Adrenal gland (tissue), 19 donors: ENCODE measurements around the gene OR5T1. TPM values are rescaled to one million over a fixed set of nuclear protein-coding genes. Genes with fewer than 3 reads are reported as not detected.

Experiments
- DNase-seq, 7 donors: peaks; one replicate each; pipeline ENCODE4 v3.0.0-alpha.2; 2019 to 2020
- H3K27ac ChIP-seq, 5 donors: fragments of 200-600 bp; sonication (generic) in 4 of 5; 1 replicate in 3 of 5; 2 replicates in 2 of 5; pipeline versions ENCODE4 v1.5.1 to v1.8.0; 2016 to 2020; ENCODE audit warnings: mild to moderate bottlenecking in 1 of 5
- H3K27me3 ChIP-seq: fragments of 200-600 bp; 2 replicates; pipeline ENCODE4 v1.8.0; 2021
- H3K36me3 ChIP-seq, 2 donors: fragments of 200-600 bp; replicated peaks in 1 of 2; 1 replicate in 1 of 2; 2 replicates in 1 of 2; pipeline versions ENCODE4 v1.5.1 to v1.8.0; 2018 to 2022
- H3K4me1 ChIP-seq, 2 donors: fragments of 200-600 bp; replicated peaks in 1 of 2; 1 replicate in 1 of 2; 2 replicates in 1 of 2; pipeline versions ENCODE4 v1.5.1 to v1.8.0; 2018 to 2021
- H3K4me3 ChIP-seq, 4 donors: fragments of 200-600 bp; sonication (generic) in 3 of 4; one replicate each; pipeline ENCODE4 v1.5.1; 2016 to 2018
- H3K9me3 ChIP-seq, 3 donors: fragments of 200-600 bp; sonication (generic) in 1 of 3; replicated peaks in 1 of 3; 1 replicate in 2 of 3; 2 replicates in 1 of 3; pipeline versions ENCODE4 v1.5.1 to v1.8.0; 2016 to 2021
- CTCF ChIP-seq, 6 experiments: fragments of 450-650 bp in 4 of 6; fragments of 200-600 bp in 2 of 6; sonication (generic) in 1 of 6; IDR thresholded peaks; 1 replicate in 5 of 6; 2 replicates in 1 of 6; pipeline versions ENCODE4 v1.5.1 to v1.8.0; 2016 to 2021; ENCODE audit warnings: antibody characterized with exemption in 6 of 6, mild to moderate bottlenecking in 2 of 6, moderate library complexity in 1 of 6
- POLR2A ChIP-seq, 2 donors: fragments of 450-650 bp; IDR thresholded peaks; one replicate each; pipeline ENCODE4 v1.6.1; 2017; ENCODE audit warnings: antibody characterized with exemption in 2 of 2, mild to moderate bottlenecking in 2 of 2, moderate library complexity in 1 of 2
- WGBS, 4 donors: extraction: QIAGEN DNeasy Blood & Tissue Kit in 2 of 4; methylation state at CpG; one replicate each; pipeline versions ENCODE4 v1.1.5 to v1.1.7; 2013 to 2017; 5-methylcytosine and 5-hydroxymethylcytosine counted together
- intact Hi-C, 2 donors: fragments of 100-400 bp; cut with DNase I; formaldehyde crosslinking; loops; one replicate each; pipeline versions ENCODE4 v1.14.1 to v1.15.0; 2022 to 2023
- long read RNA-seq, 10 donors: library from polyadenylated mRNA in 3 of 10; unstranded in 2 of 10; stranded (forward) in 1 of 10; transcript quantifications; one replicate each; pipeline ENCODE4 v2.0.0 and lab custom pipeline, GENCODE V29; 2021 to 2026
- polyA plus RNA-seq, 3 donors: library from polyadenylated mRNA; stranded (reverse); fragments of 200-250 nt in 2 of 3; fragments of 350-450 nt in 1 of 3; fragmentation: Illumina TruSeq in 1 of 3; extraction: RNeasy Lipid Tissue Mini Kit (QIAGEN cat#74804) in 1 of 3; gene quantifications; one replicate each; pipeline ENCODE4 v1.2.3, GENCODE V29; 2013 to 2014
- total RNA-seq, 9 donors: library from RNA; depleted of rRNA in 4 of 9; stranded (reverse); fragments of >200 nt in 4 of 9; fragments of 120-200 nt in 1 of 9; fragmentation: NEBNext Ultra II Directional in 1 of 9; extraction: Animal tissue kit (Norgen Biotek cat#: 25700) in 1 of 9; gene quantifications; one replicate each; pipeline versions ENCODE4 v1.1.0 to v1.2.4, GENCODE V29; 2013 to 2023
- donor health status: healthy with polysubstance abuse.
- donor health status: Bipolar disorder and iron deficiency.
- donor health status: DM: yes; HTN: yes; CAD: no.
- donor health status: DM: no; HTN: no; CAD: no.
- donor health status: DM: no; HTN: no; CAD: no.
- donor health status: DM: yes; HTN: yes; CAD: no.

Gene OR5T1
- total RNA-seq (not detected), polyA plus RNA-seq (not detected)
- long read RNA-seq, donor 1 = 0 reads
- long read RNA-seq, donor 2 = 0 reads
- long read RNA-seq, donor 3 = 0 reads
- long read RNA-seq, donor 4 = 0 reads
- long read RNA-seq, donor 5 = 0 reads
- long read RNA-seq, donor 6 = 0 reads
- long read RNA-seq, donor 7 = 0 reads
- long read RNA-seq, donor 8 = 0 reads
- long read RNA-seq, donor 9 = 0 reads
- long read RNA-seq, donor 10 = 0 reads

- Histone ChIP-seq H3K27me3 (no peaks in the 10 kb centered on the region), H3K4me1 (no peaks in the 10 kb centered on the region), H3K36me3 (no peaks in the 10 kb centered on the region), H3K27ac (no peak within 1 kb of the TSS), H3K4me3 (no peak within 1 kb of the TSS), H3K9me3 (no peaks in the 10 kb centered on the region)
- TF ChIP-seq POLR2A (IDR thresholded peaks at IDR 0.05) (no peak), CTCF (IDR thresholded peaks at IDR 0.05) (no peak)
- no peak for DNase-seq
- intact Hi-C loops = no loop called here
These were observed at the start of gene OR5T1 for GRCh38 chr11:56273854-56274253. Gene OR5T1 (plus strand): TSS chr11:56274154. CDS start chr11:56275639, 1,485 bp downstream.

GRCh38 chr11:56234155-56234554 lies 39.8 kb upstream of the OR5T1 start, which contains the start of gene OR5T2:
Gene OR5T2 (minus strand): TSS chr11:56234255. CDS start chr11:56233062, 1,193 bp downstream.
- Histone ChIP-seq H3K9me3 (no peaks in the 10 kb centered on the region), H3K4me3 (no peak within 1 kb of the TSS), H3K36me3 (no peaks in the 10 kb centered on the region), H3K27ac (no peak within 1 kb of the TSS), H3K4me1 (no peaks in the 10 kb centered on the region), H3K27me3 (no peaks in the 10 kb centered on the region)
- 34 to 53% (median 43%) methylated on average over 1 of the region's 1 CpG for WGBS, 4 donors
- TF ChIP-seq POLR2A (IDR thresholded peaks at IDR 0.05) (no peak), CTCF (IDR thresholded peaks at IDR 0.05) (no peak)
- DNase-seq = no peak
- intact Hi-C loops = no loop called here

- H3K27me3 ChIP-seq = no peaks in the 10 kb centered on the region
- TF ChIP-seq POLR2A (IDR thresholded peaks at IDR 0.05) (no peak), CTCF (IDR thresholded peaks at IDR 0.05) (no peak)
- H3K36me3 ChIP-seq = no peaks in the 10 kb centered on the region
- no peaks in the 10 kb centered on the region for H3K9me3 ChIP-seq
- no peak within 1 kb of the TSS for H3K27ac ChIP-seq
- DNase-seq = no peak
- no peaks in the 10 kb centered on the region for H3K4me1 ChIP-seq
- intact Hi-C loops = no loop called here
- no peak within 1 kb of the TSS for H3K4me3 ChIP-seq
These were observed 22.0 kb upstream of the OR5T1 start, which contains the start of gene OR5T3 for GRCh38 chr11:56251954-56252353. Gene OR5T3 (plus strand): TSS chr11:56252254. CDS start chr11:56252254, 0 bp downstream.

GRCh38 chr11:56271092-56271491 lies 2.9 kb upstream of the OR5T1 start:
- no peak overlapping the region for H3K4me3 ChIP-seq
- 54 to 64% (median 62%) methylated on average over 3 of the region's 3 CpGs for WGBS, 4 donors
- H3K27ac ChIP-seq = no peak overlapping the region
- no peak for DNase-seq
- no peaks in the 10 kb centered on the region for H3K9me3 ChIP-seq
- H3K36me3 ChIP-seq = no peaks in the 10 kb centered on the region
- TF ChIP-seq POLR2A (IDR thresholded peaks at IDR 0.05) (no peak), CTCF (IDR thresholded peaks at IDR 0.05) (no peak)
- intact Hi-C loops = no loop called here
- no peaks in the 10 kb centered on the region for H3K27me3 ChIP-seq
- no peaks in the 10 kb centered on the region for H3K4me1 ChIP-seq
